ENCODE results near the gene BUB1B. TPM values are rescaled to one million over a fixed set of nuclear protein-coding genes. Genes with fewer than 3 reads are reported as not detected.

BUB1B gene
- 10.3 and 18.2 TPM in 2 replicates for total RNA-seq

GRCh38 chr15:40160689-40161688 is at the start of gene BUB1B:
TSS of gene BUB1B (plus strand) at chr15:40161069. CDS start at chr15:40161221, 152 bp downstream.

GRCh38 chr15:40238532-40239403 is 77.9 kb downstream of the BUB1B start, which contains the start of gene PAK6:
TSS of gene PAK6 (plus strand) at chr15:40239063. CDS start at chr15:40264786, 25,723 bp downstream.

Other genes starting within 250 kb of the BUB1B start
- 47.6 and 89.3 TPM in 2 replicates for gene GPR176, start 240.8 kb upstream of the BUB1B start, total RNA-seq
- 54.9 and 55.9 TPM in 2 replicates for gene EIF2AK4, start 227.0 kb upstream of the BUB1B start, total RNA-seq
- 239 and 417 TPM in 2 replicates for gene SRP14, start 121.9 kb upstream of the BUB1B start, total RNA-seq
- 1.7 and 30.4 TPM in 2 replicates for gene BMF, start 52.2 kb upstream of the BUB1B start, total RNA-seq
- gene PAK6, start 78.0 kb downstream of the BUB1B start, total RNA-seq, result 0.13 TPM in 1 of 2 replicates, not detected in the other
- gene ANKRD63, start 122.0 kb downstream of the BUB1B start, total RNA-seq, result not detected in 2 replicates
- 0.52 TPM in 1 of 2 replicates, not detected in the other for gene PLCB2, start 146.9 kb downstream of the BUB1B start, total RNA-seq
- 10.7 and 12.2 TPM in 2 replicates for gene INAFM2, start 162.6 kb downstream of the BUB1B start, total RNA-seq
- gene CCDC9B, start 179.9 kb downstream of the BUB1B start, total RNA-seq, result 2.3 and 3.0 TPM in 2 replicates
- not detected in 2 replicates for gene PHGR1, start 190.0 kb downstream of the BUB1B start, total RNA-seq
- gene DISP2, start 197.2 kb downstream of the BUB1B start, total RNA-seq, result 0.08 and 0.13 TPM in 2 replicates
- gene KNSTRN, start 221.7 kb downstream of the BUB1B start, total RNA-seq, result 26.0 and 32.6 TPM in 2 replicates
- gene IVD, start 244.7 kb downstream of the BUB1B start, total RNA-seq, result 30.5 and 32.3 TPM in 2 replicates

Measured in epithelial cell of alveolus of lung (primary cell).